SK-N-SH (cell line): ENCODE measurements around the gene PPP5C. TPM values are rescaled to one million over a fixed set of nuclear protein-coding genes. Genes with fewer than 3 reads are reported as not detected.

Source experiments
- EZH2phosphoT487 ChIP-seq: fragments of 200-600 bp; sonication (generic); IDR thresholded peaks from 2 replicates; pipeline ENCODE4 v1.6.1; 2017; ENCODE audit warnings: low read depth, mixed run types, mild to moderate bottlenecking, antibody characterized with exemption, moderate library complexity, borderline replicate concordance
- FOSL2 ChIP-seq: IDR thresholded peaks from 2 replicates; pipeline ENCODE4 v1.4.0; 2012; ENCODE audit warnings: low read depth, mild to moderate bottlenecking, moderate library complexity, borderline replicate concordance
- GATA2 ChIP-seq: sonication (generic); formaldehyde crosslinking; IDR thresholded peaks from 2 replicates; pipeline ENCODE4 v1.5.0; 2020; ENCODE audit warnings: mild to moderate bottlenecking, missing genetic modification reagents
- MEF2A ChIP-seq: IDR thresholded peaks from 2 replicates; pipeline ENCODE4 v1.4.0; 2012; ENCODE audit warnings: low read depth, borderline replicate concordance
- NFIC ChIP-seq: IDR thresholded peaks from 2 replicates; pipeline ENCODE4 v1.4.0; 2012; ENCODE audit warnings: borderline replicate concordance
- NRF1 ChIP-seq: IDR thresholded peaks from 2 replicates; pipeline ENCODE4 v1.6.1; 2012; ENCODE audit warnings: low read depth, mild to moderate bottlenecking, low read length
- RCOR1 ChIP-seq: fragments of 150-350 bp; IDR thresholded peaks from 2 replicates; pipeline ENCODE4 v1.6.1; 2017; ENCODE audit warnings: antibody characterized with exemption, low read length
- SIN3A ChIP-seq: IDR thresholded peaks from 2 replicates; pipeline ENCODE4 v1.6.1; 2012; ENCODE audit warnings: low read depth, mild to moderate bottlenecking, low read length, moderate library complexity, borderline replicate concordance
- SMC3 ChIP-seq: IDR thresholded peaks from 2 replicates; pipeline ENCODE4 v1.6.1; 2012; ENCODE audit warnings: low read depth, low read length, improper control_type of control experiment
- TAF1 ChIP-seq: IDR thresholded peaks from 2 replicates; pipeline ENCODE4 v1.6.1; 2012; ENCODE audit warnings: low read depth, mild to moderate bottlenecking, low read length, moderate library complexity, borderline replicate concordance
- TEAD4 ChIP-seq: IDR thresholded peaks from 2 replicates; pipeline ENCODE4 v1.4.0; 2012; ENCODE audit warnings: mild to moderate bottlenecking, borderline replicate concordance; ENCODE audit not compliant: insufficient read depth
- YY1 ChIP-seq: IDR thresholded peaks from 2 replicates; pipeline ENCODE4 v1.4.0; 2012; ENCODE audit warnings: low read depth, mild to moderate bottlenecking
- polyA plus RNA-seq, 3 experiments: library from polyadenylated mRNA; depleted of rRNA; stranded (reverse); fragments of >200 nt; gene quantifications; 2 replicates each; pipeline ENCODE4 v1.2.3, GENCODE V29; 2012
- TF ChIP-seq, protein P1 (sequence below): IDR thresholded peaks from 2 replicates; pipeline ENCODE4 v1.6.1; 2012; ENCODE audit warnings: mild to moderate bottlenecking, low read depth, low read length, moderate library complexity
- TF ChIP-seq, protein P2 (sequence below): IDR thresholded peaks from 2 replicates; pipeline ENCODE4 v1.4.0; 2012; ENCODE audit warnings: low read depth
- TF ChIP-seq, protein P3 (sequence below): IDR thresholded peaks from 2 replicates; pipeline ENCODE4 v1.4.0; 2012; ENCODE audit warnings: low read depth, borderline replicate concordance
- TF ChIP-seq, protein P4 (sequence below): fragments of 150-350 bp; IDR thresholded peaks from 2 replicates; pipeline ENCODE4 v1.6.1; 2017; ENCODE audit warnings: antibody characterized with exemption, low read length, low read depth, borderline replicate concordance
- TF ChIP-seq, protein P5 (sequence below): IDR thresholded peaks from 2 replicates; pipeline ENCODE4 v1.4.0; 2012; ENCODE audit warnings: low read depth, borderline replicate concordance

The PPP5C gene
- polyA plus RNA-seq, 1 of the 3 experiments (the other 2 are of a cell fraction): 162 TPM

DNA sequence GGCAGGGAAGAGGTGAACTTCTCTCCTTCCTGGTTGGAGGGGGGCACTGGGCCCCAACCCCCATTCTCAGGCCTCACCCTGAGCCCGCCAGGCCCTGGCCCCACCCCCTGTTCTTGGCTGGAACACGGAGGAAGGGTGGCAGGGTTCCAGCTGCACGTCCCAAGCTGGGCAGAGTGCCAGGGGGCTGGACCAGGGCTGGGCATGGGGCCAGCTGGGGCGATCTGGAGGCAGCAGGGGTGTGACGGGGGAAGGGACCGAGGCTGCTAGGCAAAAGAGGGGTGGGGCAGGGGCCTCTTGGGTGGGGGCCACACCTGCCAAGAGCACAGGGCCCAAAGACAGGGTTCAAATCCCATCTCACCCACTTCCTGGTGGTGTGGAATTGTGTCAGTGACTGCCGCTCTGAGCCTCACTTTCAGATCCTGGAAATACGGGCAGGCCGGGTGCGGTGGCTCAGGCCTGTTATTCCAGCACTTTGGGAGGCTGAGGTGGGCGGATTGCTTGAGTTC lies 47.8 kb upstream of the PPP5C start (continued):
- peak; percentile 100 for TF ChIP-seq NFIC
- TF ChIP-seq, protein P1, sequence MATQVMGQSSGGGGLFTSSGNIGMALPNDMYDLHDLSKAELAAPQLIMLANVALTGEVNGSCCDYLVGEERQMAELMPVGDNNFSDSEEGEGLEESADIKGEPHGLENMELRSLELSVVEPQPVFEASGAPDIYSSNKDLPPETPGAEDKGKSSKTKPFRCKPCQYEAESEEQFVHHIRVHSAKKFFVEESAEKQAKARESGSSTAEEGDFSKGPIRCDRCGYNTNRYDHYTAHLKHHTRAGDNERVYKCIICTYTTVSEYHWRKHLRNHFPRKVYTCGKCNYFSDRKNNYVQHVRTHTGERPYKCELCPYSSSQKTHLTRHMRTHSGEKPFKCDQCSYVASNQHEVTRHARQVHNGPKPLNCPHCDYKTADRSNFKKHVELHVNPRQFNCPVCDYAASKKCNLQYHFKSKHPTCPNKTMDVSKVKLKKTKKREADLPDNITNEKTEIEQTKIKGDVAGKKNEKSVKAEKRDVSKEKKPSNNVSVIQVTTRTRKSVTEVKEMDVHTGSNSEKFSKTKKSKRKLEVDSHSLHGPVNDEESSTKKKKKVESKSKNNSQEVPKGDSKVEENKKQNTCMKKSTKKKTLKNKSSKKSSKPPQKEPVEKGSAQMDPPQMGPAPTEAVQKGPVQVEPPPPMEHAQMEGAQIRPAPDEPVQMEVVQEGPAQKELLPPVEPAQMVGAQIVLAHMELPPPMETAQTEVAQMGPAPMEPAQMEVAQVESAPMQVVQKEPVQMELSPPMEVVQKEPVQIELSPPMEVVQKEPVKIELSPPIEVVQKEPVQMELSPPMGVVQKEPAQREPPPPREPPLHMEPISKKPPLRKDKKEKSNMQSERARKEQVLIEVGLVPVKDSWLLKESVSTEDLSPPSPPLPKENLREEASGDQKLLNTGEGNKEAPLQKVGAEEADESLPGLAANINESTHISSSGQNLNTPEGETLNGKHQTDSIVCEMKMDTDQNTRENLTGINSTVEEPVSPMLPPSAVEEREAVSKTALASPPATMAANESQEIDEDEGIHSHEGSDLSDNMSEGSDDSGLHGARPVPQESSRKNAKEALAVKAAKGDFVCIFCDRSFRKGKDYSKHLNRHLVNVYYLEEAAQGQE: 0 out of 2 replicates have a peak, but pooled peaks have one; percentile 44
- TF ChIP-seq, protein P2, sequence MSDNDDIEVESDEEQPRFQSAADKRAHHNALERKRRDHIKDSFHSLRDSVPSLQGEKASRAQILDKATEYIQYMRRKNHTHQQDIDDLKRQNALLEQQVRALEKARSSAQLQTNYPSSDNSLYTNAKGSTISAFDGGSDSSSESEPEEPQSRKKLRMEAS: peak; percentile 36; the same call in 1 of the 2 replicates
- TF ChIP-seq, protein P3, sequence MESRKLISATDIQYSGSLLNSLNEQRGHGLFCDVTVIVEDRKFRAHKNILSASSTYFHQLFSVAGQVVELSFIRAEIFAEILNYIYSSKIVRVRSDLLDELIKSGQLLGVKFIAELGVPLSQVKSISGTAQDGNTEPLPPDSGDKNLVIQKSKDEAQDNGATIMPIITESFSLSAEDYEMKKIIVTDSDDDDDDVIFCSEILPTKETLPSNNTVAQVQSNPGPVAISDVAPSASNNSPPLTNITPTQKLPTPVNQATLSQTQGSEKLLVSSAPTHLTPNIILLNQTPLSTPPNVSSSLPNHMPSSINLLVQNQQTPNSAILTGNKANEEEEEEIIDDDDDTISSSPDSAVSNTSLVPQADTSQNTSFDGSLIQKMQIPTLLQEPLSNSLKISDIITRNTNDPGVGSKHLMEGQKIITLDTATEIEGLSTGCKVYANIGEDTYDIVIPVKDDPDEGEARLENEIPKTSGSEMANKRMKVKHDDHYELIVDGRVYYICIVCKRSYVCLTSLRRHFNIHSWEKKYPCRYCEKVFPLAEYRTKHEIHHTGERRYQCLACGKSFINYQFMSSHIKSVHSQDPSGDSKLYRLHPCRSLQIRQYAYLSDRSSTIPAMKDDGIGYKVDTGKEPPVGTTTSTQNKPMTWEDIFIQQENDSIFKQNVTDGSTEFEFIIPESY: no peak
- no peak for TF ChIP-seq TAF1
- TF ChIP-seq TEAD4: no peak
- no peak for TF ChIP-seq SIN3A
- no peak for TF ChIP-seq FOSL2
- no peak for TF ChIP-seq EZH2phosphoT487
- TF ChIP-seq YY1: no peak
- TF ChIP-seq GATA2: no peak
- TF ChIP-seq, protein P4, sequence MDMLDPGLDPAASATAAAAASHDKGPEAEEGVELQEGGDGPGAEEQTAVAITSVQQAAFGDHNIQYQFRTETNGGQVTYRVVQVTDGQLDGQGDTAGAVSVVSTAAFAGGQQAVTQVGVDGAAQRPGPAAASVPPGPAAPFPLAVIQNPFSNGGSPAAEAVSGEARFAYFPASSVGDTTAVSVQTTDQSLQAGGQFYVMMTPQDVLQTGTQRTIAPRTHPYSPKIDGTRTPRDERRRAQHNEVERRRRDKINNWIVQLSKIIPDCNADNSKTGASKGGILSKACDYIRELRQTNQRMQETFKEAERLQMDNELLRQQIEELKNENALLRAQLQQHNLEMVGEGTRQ: no peak
- TF ChIP-seq MEF2A: no peak
- TF ChIP-seq SMC3: no peak
- TF ChIP-seq, protein P5, sequence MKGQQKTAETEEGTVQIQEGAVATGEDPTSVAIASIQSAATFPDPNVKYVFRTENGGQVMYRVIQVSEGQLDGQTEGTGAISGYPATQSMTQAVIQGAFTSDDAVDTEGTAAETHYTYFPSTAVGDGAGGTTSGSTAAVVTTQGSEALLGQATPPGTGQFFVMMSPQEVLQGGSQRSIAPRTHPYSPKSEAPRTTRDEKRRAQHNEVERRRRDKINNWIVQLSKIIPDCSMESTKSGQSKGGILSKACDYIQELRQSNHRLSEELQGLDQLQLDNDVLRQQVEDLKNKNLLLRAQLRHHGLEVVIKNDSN: no peak
- TF ChIP-seq NRF1: no peak
- peak; percentile 49 for TF ChIP-seq RCOR1
